Progenitor cell of endocrine pancreas (in vitro differentiated cells): ENCODE measurements around the gene TCF20. TPM values are rescaled to one million over a fixed set of nuclear protein-coding genes. Genes with fewer than 3 reads are reported as not detected.

Source experiments
- DNase-seq: peaks from one replicate; pipeline ENCODE4 v3.0.0; 2021; ENCODE audit warnings: low spot score; ENCODE audit not compliant: unreplicated experiment
- H3K27ac Mint-ChIP-seq: 2 replicates; pipeline ENCODE4 v1.8.0; 2021; ENCODE audit warnings: mild to moderate bottlenecking, moderate library complexity, mixed read lengths
- H3K27me3 Mint-ChIP-seq: 2 replicates; pipeline ENCODE4 v1.8.0; 2021; ENCODE audit warnings: mixed read lengths
- H3K36me3 Mint-ChIP-seq: 2 replicates; pipeline ENCODE4 v1.8.0; 2022; ENCODE audit warnings: mixed read lengths; ENCODE audit not compliant: insufficient read depth
- H3K4me1 Mint-ChIP-seq: 2 replicates; pipeline ENCODE4 v1.8.0; 2021; ENCODE audit warnings: low read depth, mixed read lengths
- H3K4me3 Mint-ChIP-seq: 2 replicates; pipeline ENCODE4 v1.8.0; 2021; ENCODE audit warnings: low read depth, mild to moderate bottlenecking, moderate library complexity, mixed read lengths
- H3K9me3 Mint-ChIP-seq: 2 replicates; pipeline ENCODE4 v1.8.0; 2021; ENCODE audit warnings: low read depth, mixed read lengths
- CTCF ChIP-seq: fragments of 200-600 bp; sonication (generic); IDR thresholded peaks from one replicate; pipeline ENCODE4 v1.5.0; 2021; ENCODE audit warnings: antibody characterized with exemption, mild to moderate bottlenecking; ENCODE audit not compliant: unreplicated experiment
- long read RNA-seq: library from polyadenylated mRNA; unstranded; transcript quantifications from one replicate; pipeline ENCODE4 v2.0.0, GENCODE V29; 2020
- total RNA-seq: library from RNA; stranded (reverse); gene quantifications from 2 replicates; pipeline ENCODE4 v1.2.1, GENCODE V29; 2021

The TCF20 gene
- total RNA-seq = 66.1 and 68.5 TPM in 2 replicates
- long read RNA-seq, partial matches to known transcripts = 0 of 8 reads
- long read RNA-seq, other reads (novel, unspliced or antisense) = 8 of 8 reads

DNA sequence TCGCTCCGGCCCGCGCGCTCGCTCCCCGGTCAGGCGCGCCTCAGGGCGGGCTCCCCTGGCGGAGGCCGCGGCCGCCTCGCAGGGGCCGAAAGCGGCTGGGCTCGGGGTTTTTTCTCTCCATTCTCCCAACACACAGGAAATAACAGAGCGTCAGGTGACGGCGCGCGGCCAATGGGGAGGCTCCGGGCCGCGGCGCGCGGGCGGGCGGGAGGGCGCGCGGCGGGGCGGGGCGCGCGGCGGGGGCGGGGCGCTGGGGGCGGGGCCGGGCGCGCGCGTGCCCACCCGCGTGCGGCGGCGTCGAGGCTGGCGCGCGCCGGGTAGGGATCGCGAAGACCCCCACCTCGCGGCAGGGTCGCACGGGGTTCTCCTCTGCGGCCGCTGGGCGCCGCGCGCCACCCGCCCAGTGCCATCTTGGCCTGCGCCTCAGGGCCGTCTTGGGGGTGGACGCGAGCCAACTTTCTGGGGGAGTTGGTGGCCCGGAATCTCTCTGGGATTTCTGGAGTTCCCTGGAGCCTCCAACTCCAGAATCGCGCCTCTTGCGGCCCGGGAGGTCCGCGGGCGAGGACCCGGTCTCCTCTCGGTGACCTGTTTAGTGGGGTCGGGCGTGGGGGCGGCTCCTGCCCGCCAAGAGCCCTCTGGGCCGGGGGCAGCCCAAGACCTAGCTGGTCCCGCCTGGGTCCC, at the start of gene TCF20:
Gene TCF20 (minus strand): TSS at position 144 of the 681 bp plus-strand sequence. CDS start 55,348 bp downstream, outside the sequence.
- TF ChIP-seq CTCF = no peak
- Mint-ChIP-seq H3K4me3 (peak within 1 kb of the TSS; percentile 84), H3K36me3 (no peaks in the 10 kb centered on the region), H3K27ac (peak within 1 kb of the TSS; percentile 84), H3K9me3 (no peaks in the 10 kb centered on the region), H3K27me3 (peaks cover 3% of the 10 kb centered on the region), H3K4me1 (peaks cover 26% of the 10 kb centered on the region)
- peak; percentile 63 for DNase-seq

DNA sequence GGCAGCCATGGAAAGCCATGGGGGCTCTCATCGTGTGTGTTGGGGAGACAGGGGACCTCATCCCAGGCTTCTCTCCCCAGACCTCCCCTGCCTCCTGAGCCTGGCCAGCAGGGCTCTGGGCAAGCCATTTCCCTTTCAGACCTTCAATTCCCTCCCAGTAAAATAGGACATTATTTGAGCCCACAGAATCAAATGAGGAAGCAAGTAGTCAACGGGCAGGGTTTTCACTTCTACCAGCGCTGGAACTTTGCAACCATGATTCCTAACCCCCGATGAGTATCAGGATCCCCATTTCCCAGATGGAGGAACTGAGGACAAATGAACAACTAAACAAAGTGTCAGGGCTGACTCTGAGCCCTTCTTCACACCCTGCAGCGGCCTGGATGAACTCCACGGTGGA, 48.9 kb upstream of the TCF20 start:
- TF ChIP-seq CTCF = no peak
- no peak overlapping the region for H3K27ac Mint-ChIP-seq
- no peaks in the 10 kb centered on the region for H3K36me3 Mint-ChIP-seq

GRCh38 chr22:42318967-42319366, 48.5 kb upstream of the TCF20 start:
- TF ChIP-seq CTCF = no peak
- H3K4me3 Mint-ChIP-seq = no peak overlapping the region
- peaks cover 17% of the 10 kb centered on the region for H3K4me1 Mint-ChIP-seq
- no peaks in the 10 kb centered on the region for H3K9me3 Mint-ChIP-seq
- H3K36me3 Mint-ChIP-seq = no peaks in the 10 kb centered on the region
- no peak overlapping the region for H3K27ac Mint-ChIP-seq
- H3K27me3 Mint-ChIP-seq = peaks cover 16% of the 10 kb centered on the region
- no peak for DNase-seq

More for the DNA sequence above, 48.9 kb upstream of the TCF20 start:
- peaks cover 16% of the 10 kb centered on the region for H3K27me3 Mint-ChIP-seq
- H3K9me3 Mint-ChIP-seq = no peaks in the 10 kb centered on the region
- peaks cover 17% of the 10 kb centered on the region for H3K4me1 Mint-ChIP-seq
- H3K4me3 Mint-ChIP-seq = no peak overlapping the region
- DNase-seq = no peak

- no peaks in the 10 kb centered on the region for H3K36me3 Mint-ChIP-seq
- TF ChIP-seq CTCF = no peak
- H3K27me3 Mint-ChIP-seq = peaks cover 20% of the 10 kb centered on the region
- DNase-seq = no peak
- no peak overlapping the region for H3K4me3 Mint-ChIP-seq
- peaks cover 23% of the 10 kb centered on the region for H3K4me1 Mint-ChIP-seq
- H3K27ac Mint-ChIP-seq = no peak overlapping the region
- H3K9me3 Mint-ChIP-seq = no peaks in the 10 kb centered on the region
These were observed 47.5 kb upstream of the TCF20 start for GRCh38 chr22:42317691-42318547.

DNA sequence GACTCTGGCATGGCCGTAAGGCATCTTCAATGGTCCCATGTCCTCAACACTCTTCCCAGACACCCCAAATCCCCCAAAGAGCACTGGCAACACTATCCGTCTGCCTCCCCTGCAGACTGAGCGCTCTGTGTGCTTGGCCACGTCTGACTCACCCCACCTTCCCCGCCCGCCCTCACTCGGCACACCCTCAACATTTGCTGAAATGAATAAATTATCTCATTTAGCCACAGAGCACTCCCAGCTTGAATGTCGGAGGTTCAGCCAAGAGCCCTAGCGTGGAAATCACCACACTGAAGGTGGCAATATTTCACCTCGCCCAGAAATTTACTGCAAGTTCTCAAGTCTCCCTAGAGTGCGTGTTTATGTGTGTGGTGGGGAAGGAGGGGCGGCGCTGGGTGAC, 46.6 kb upstream of the TCF20 start:
- Mint-ChIP-seq H3K4me1 (peaks cover 18% of the 10 kb centered on the region), H3K27ac (no peak overlapping the region), H3K4me3 (no peak overlapping the region), H3K36me3 (no peaks in the 10 kb centered on the region), H3K9me3 (no peaks in the 10 kb centered on the region), H3K27me3 (peaks cover 15% of the 10 kb centered on the region)
- no peak for TF ChIP-seq CTCF
- no peak for DNase-seq
